Cerebellar cortex (tissue), 1 donor: Measurements from ENCODE around the gene MICOS13.
"Not testable (repeated sequence)": the region's sequence is repeated elsewhere in the genome, so short reads cannot be mapped to it uniquely, and the experiment has no call there.

Source experiments
- DNase-seq: peaks from one replicate; pipeline ENCODE4 v3.0.0-alpha.2; 2015; ENCODE audit warnings: low spot score

MICOS13 gene

GRCh38 chr19:5700455-5701092 lies 20.3 kb upstream of the MICOS13 start:
- no peak for DNase-seq

GRCh38 chr19:5698635-5699422 lies 18.5 kb upstream of the MICOS13 start:
- no peak for DNase-seq

GRCh38 chr19:5697890-5698634 lies 17.7 kb upstream of the MICOS13 start:
- no peak for DNase-seq

- peak; percentile 47 for DNase-seq
These were observed 16.9 kb upstream of the MICOS13 start for GRCh38 chr19:5697022-5697889.

- no peak for DNase-seq
These were observed 16.1 kb upstream of the MICOS13 start for GRCh38 chr19:5696196-5697021.

- DNase-seq = no peak
These were observed 15.4 kb upstream of the MICOS13 start for GRCh38 chr19:5695649-5696195.

- DNase-seq = no peak
These were observed 14.8 kb upstream of the MICOS13 start for GRCh38 chr19:5694956-5695648.

- no peak for DNase-seq
These were observed 14.0 kb upstream of the MICOS13 start for GRCh38 chr19:5694167-5694955.

- no peak for DNase-seq
These were observed 13.2 kb upstream of the MICOS13 start for GRCh38 chr19:5693195-5694166.

GRCh38 chr19:5692723-5693194 lies 12.4 kb upstream of the MICOS13 start:
- DNase-seq = peak; percentile 68

GRCh38 chr19:5691822-5692722 lies 11.8 kb upstream of the MICOS13 start:
- DNase-seq = no peak

GRCh38 chr19:5690955-5691821 lies 10.9 kb upstream of the MICOS13 start:
- peak; percentile 56 for DNase-seq

GRCh38 chr19:5690125-5690954 lies 10.0 kb upstream of the MICOS13 start, which contains the start of gene RPL36:
Gene RPL36, plus strand, starts transcription at chr19:5690295. Its CDS starts 213 bp downstream, at chr19:5690508.
- peak; percentile 94 for DNase-seq

GRCh38 chr19:5688262-5688881 lies 8.1 kb upstream of the MICOS13 start:
- DNase-seq = not testable (repeated sequence)
